BLaER1 treated with 17β-estradiol and CSF1 and Interleukin-3, amounts not matched to agents 10 nM and 100 nM (cell line): ENCODE data around the gene ZNF225.
"Not testable (repeated sequence)": the region's sequence is repeated elsewhere in the genome, so short reads cannot be mapped to it uniquely, and the experiment has no call there.

Source experiments
- H3K27ac ChIP-seq, 11 experiments: shearing (Covaris generic); formaldehyde crosslinking; 2 replicates each; pipeline ENCODE4 v1.8.1; 2022
- H3K27me3 ChIP-seq, 11 experiments: shearing (Covaris generic); formaldehyde crosslinking; 2 replicates each; pipeline ENCODE4 v1.8.1; 2022
- H3K36me3 ChIP-seq, 11 experiments: shearing (Covaris generic); formaldehyde crosslinking; 2 replicates each; pipeline ENCODE4 v1.8.1; 2022
- H3K4me1 ChIP-seq, 10 experiments: shearing (Covaris generic); formaldehyde crosslinking; 2 replicates each; pipeline ENCODE4 v1.8.1; 2022
- H3K4me2 ChIP-seq, 11 experiments: shearing (Covaris generic); formaldehyde crosslinking; 2 replicates each; pipeline ENCODE4 v1.8.1; 2022
- H3K4me3 ChIP-seq, 10 experiments: shearing (Covaris generic); formaldehyde crosslinking; 2 replicates each; pipeline ENCODE4 v1.8.1; 2022
- H3K9ac ChIP-seq, 11 experiments: shearing (Covaris generic); formaldehyde crosslinking; 2 replicates each; pipeline ENCODE4 v1.8.1; 2022
- H3K9me3 ChIP-seq, 11 experiments: shearing (Covaris generic); formaldehyde crosslinking; replicated peaks in 1 of 11; 2 replicates each; pipeline ENCODE4 v1.8.1; 2022
- H4K20me1 ChIP-seq, 11 experiments: shearing (Covaris generic); formaldehyde crosslinking; 2 replicates each; pipeline ENCODE4 v1.8.1; 2022
- Cebpa-rat ChIP-seq, 11 experiments: shearing (Covaris generic); IDR thresholded peaks; 2 replicates each; pipeline ENCODE4 v1.8.1; 2022

Gene ZNF225

DNA sequence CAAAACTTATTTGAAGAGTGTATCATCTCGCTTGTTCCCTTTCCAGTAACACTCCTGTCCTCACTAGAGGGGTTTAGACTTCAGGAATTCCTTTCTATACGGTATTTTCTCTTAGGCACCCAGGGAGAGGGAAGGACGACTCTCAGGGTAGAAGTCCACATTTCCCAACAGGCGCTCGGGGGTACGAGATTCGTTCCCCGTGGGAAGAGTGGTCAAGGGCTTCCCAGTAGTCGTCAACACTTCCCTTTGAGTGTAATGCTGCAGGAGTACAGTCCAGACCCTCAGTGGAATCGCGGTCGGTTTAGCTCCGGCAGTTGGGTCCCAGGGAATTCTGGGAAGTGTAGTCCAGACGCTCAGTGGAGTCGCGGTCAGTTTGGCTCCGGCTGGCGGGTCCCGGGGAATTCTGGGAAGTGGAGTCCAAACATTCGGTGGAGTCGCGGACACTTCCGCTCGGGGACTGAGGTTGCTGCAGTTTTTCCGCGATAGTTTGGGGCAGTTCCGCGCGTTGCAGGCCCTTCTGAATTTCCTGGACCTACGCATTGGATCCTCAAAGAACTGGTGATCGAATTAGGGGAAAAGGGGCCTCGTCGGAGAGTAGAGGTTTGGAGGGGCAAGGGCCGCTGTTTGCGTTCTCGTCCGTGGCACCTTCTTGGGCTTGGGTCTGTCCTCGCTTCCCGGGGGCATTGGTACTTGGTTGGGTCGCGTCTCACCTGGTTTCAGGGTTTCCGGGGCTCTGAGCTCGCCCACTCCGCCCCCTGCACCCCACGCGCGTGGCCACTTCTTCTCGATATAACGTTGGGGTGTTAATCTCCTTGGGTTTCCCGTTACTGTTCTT is 19.1 kb upstream of the ZNF225 start, which contains the start of gene ZNF224:
TSS of gene ZNF224 (plus strand) at position 431 of the 835 bp plus-strand sequence. CDS start 3,513 bp downstream, outside the sequence.
- Histone ChIP-seq H4K20me1 (peaks cover 0 to 20% (median 0%) of the 10 kb centered on the region in 11 experiments; a peak in 8 of 22 replicates), H3K9ac (peak within 1 kb of the TSS; percentile 83 to 93 (median 88))

DNA sequence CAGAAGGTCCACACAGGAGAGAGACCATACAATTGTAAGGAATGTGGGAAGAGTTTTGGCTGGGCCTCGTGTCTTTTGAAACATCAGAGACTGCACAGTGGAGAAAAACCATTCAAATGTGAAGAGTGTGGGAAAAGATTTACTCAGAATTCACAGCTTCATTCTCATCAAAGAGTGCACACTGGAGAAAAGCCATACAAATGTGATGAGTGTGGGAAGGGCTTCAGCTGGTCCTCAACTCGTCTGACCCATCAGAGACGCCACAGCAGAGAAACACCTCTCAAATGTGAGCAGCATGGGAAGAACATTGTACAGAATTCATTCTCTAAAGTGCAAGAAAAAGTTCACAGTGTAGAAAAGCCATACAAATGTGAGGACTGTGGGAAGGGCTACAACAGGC is 5.4 kb upstream of the ZNF225 start:
- H4K20me1 ChIP-seq = no peaks in the 10 kb centered on the region
- H3K9me3 ChIP-seq = peaks cover 68 to 91% (median 80%) of the 10 kb centered on the region in 11 experiments
- TF ChIP-seq Cebpa-rat (IDR thresholded peaks at IDR 0.05) = no peak
- peaks cover 0 to 5% (median 0%) of the 10 kb centered on the region in 11 experiments; a peak in 1 of 22 replicates for H3K27me3 ChIP-seq
- no peak overlapping the region for H3K4me2 ChIP-seq
- peaks cover 57 to 81% (median 75%) of the 10 kb centered on the region in 11 experiments for H3K36me3 ChIP-seq
- H3K4me3 ChIP-seq = peak overlapping the region in 4 of 10 experiments; percentile 15 to 34 (median 23); a peak in 4 of 20 replicates
- H3K9ac ChIP-seq = no peak overlapping the region
- peaks cover 4 to 12% (median 10%) of the 10 kb centered on the region in 10 experiments; a peak in 17 of 20 replicates for H3K4me1 ChIP-seq
- H3K27ac ChIP-seq = no peak overlapping the region

More for the DNA sequence above, 19.1 kb upstream of the ZNF225 start, which contains the start of gene ZNF224:
- Histone ChIP-seq H3K9me3 (peaks cover 0 to 3% (median 0%) of the 10 kb centered on the region in 11 experiments; a peak in 1 of 22 replicates), H3K4me3 (peak within 1 kb of the TSS; percentile 81 to 100 (median 94)), H3K4me2 (peak within 1 kb of the TSS; percentile 69 to 90 (median 83)), H3K4me1 (peaks cover 4 to 24% (median 9%) of the 10 kb centered on the region in 10 experiments), H3K36me3 (peaks cover 26 to 32% (median 31%) of the 10 kb centered on the region in 11 experiments), H3K27ac (peak within 1 kb of the TSS; percentile 73 to 86 (median 77)), H3K27me3 (no peaks in the 10 kb centered on the region)
- TF ChIP-seq Cebpa-rat (IDR thresholded peaks at IDR 0.05) = no peak

DNA sequence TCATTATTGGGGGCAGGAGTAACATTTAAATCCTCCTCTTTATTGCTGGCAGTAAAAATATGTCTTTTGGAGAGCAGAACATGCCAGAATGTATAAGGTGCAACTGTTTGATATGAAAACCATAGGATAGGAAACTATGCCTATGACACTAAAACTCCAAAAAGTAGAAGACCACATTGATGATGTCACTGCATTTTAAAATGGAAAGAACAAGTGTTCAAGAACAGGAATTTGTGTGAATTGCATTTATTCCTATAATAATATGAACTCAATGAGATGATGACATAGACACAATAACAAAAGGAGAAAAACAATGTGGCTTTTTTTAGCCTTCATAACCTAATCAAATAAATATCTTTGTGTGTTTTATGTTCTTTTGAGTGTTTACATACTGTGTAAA is 3.7 kb upstream of the ZNF225 start:
- TF ChIP-seq Cebpa-rat (IDR thresholded peaks at IDR 0.05) = no peak
- H3K9me3 ChIP-seq = peaks cover 51 to 74% (median 65%) of the 10 kb centered on the region in 11 experiments
- no peak overlapping the region for H3K4me3 ChIP-seq
- H4K20me1 ChIP-seq = no peaks in the 10 kb centered on the region
- H3K27me3 ChIP-seq = peaks cover 0 to 5% (median 0%) of the 10 kb centered on the region in 11 experiments; a peak in 1 of 22 replicates
- no peak overlapping the region for H3K4me2 ChIP-seq
- peaks cover 10 to 19% (median 17%) of the 10 kb centered on the region in 10 experiments for H3K4me1 ChIP-seq
- peaks cover 39 to 64% (median 58%) of the 10 kb centered on the region in 11 experiments for H3K36me3 ChIP-seq
- no peak overlapping the region for H3K27ac ChIP-seq
- no peak overlapping the region for H3K9ac ChIP-seq

DNA sequence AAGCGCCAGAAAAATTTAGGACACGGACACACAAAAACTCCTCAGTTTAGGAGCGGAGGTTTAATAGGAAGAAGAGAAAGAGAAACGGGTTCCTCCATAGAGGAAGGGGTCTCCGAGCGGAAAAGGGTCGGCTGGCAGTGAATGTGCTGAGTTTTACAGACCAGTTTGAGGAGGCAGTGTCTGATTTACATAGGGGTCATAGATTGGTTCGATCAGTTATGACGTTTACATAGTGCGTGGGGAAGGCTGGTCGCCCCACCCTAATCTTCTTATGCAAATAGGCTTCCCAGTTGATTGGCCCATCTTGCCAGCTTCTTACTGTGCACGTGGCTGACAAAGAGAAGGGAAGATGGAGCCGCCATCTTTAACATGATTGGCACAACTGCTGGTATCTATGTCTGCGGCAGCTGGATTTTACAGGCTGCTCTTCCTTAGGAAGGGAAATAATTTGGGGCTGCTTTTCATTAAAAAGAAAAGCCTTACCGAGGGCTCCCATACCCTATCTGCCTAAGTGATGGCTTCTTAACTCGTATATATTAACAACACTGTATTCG is 1.2 kb upstream of the ZNF225 start:
- H3K36me3 ChIP-seq = peaks cover 26 to 54% (median 46%) of the 10 kb centered on the region in 11 experiments
- H4K20me1 ChIP-seq = no peaks in the 10 kb centered on the region
- H3K4me1 ChIP-seq = peaks cover 15 to 25% (median 21%) of the 10 kb centered on the region in 10 experiments
- no peak overlapping the region for H3K9ac ChIP-seq
- H3K27ac ChIP-seq = no peak overlapping the region
- H3K4me3 ChIP-seq = peak overlapping the region; percentile 76 to 91 (median 84); a peak in 15 of 20 replicates
- peaks cover 25 to 49% (median 40%) of the 10 kb centered on the region in 11 experiments for H3K9me3 ChIP-seq
- TF ChIP-seq Cebpa-rat (IDR thresholded peaks at IDR 0.05) = no peak
- peak overlapping the region; percentile 77 to 94 (median 85) for H3K4me2 ChIP-seq
- H3K27me3 ChIP-seq = no peaks in the 10 kb centered on the region

DNA sequence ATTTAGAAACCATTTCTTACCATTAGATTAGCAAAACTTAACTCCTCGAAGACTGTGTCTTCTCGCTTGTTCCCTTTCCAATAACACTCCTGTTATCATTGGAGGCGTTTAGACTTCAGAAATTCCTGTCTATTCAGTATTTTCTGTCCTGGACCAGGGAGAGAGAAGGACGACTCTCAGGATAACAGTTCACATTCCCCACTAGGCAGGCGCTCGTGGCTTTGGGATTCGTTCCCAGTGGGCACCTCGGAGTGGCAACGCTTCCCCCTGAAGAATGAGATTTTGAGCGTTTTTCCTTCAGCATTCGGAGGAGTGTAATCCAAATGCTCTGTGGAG is 429 bp upstream of the ZNF225 start:
- H3K27ac ChIP-seq = peak overlapping the region in 5 of 11 experiments; percentile 2 to 43 (median 31); a peak in 7 of 22 replicates

DNA sequence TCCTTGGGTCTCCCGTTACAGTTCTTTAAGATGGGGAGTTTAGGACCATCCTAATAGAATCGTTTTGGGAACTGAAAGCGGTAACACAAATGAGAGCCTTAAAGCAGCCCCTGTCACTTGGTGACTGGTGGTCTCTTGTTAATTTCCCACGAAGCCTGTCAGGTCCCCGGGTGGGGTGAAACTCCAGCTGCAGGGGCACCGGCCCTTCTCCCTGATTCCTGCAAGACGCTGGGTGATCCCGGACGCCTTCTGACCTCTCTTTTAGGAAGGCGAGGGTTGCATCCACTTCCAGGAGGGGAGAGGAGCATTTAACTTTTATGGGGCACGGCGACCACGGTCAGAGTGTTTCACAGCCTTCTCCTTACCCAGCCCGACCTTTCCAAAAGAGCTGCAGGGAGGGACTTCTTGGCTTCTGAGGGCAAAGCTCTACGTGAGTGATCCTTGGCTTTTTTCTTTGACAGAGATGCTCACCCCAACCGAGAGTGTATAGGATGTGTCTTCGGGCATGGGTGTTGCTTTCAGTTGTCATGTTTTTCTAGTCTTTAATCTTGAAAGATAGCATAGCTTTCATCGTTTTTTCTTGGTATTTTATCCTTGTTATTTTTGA is 688 bp downstream of the ZNF225 start:
- peaks cover 15 to 25% (median 21%) of the 10 kb centered on the region in 10 experiments for H3K4me1 ChIP-seq
- H3K27ac ChIP-seq = peak overlapping the region; percentile 73 to 89 (median 77)
- H3K36me3 ChIP-seq = peaks cover 29 to 54% (median 46%) of the 10 kb centered on the region in 11 experiments
- H3K27me3 ChIP-seq = no peaks in the 10 kb centered on the region
- TF ChIP-seq Cebpa-rat (IDR thresholded peaks at IDR 0.05) = no peak
- peak overlapping the region; percentile 75 to 89 (median 87) for H3K9ac ChIP-seq
- peak overlapping the region; percentile 79 to 92 (median 86) for H3K4me2 ChIP-seq
- peak overlapping the region; percentile 76 to 91 (median 84) for H3K4me3 ChIP-seq
- no peaks in the 10 kb centered on the region for H4K20me1 ChIP-seq
- H3K9me3 ChIP-seq = peaks cover 6 to 30% (median 21%) of the 10 kb centered on the region in 11 experiments; a peak in 19 of 22 replicates

More for the DNA sequence above, 429 bp upstream of the ZNF225 start:
- Histone ChIP-seq H3K9me3 (peaks cover 18 to 41% (median 32%) of the 10 kb centered on the region in 11 experiments), H3K4me1 (peaks cover 15 to 25% (median 21%) of the 10 kb centered on the region in 10 experiments), H3K27me3 (no peaks in the 10 kb centered on the region), H3K36me3 (peaks cover 25 to 54% (median 46%) of the 10 kb centered on the region in 11 experiments), H4K20me1 (no peaks in the 10 kb centered on the region), H3K9ac (peak overlapping the region; percentile 75 to 89 (median 87)), H3K4me3 (peak overlapping the region; percentile 76 to 91 (median 84)), H3K4me2 (peak overlapping the region; percentile 77 to 94 (median 85))
- TF ChIP-seq Cebpa-rat (IDR thresholded peaks at IDR 0.05) = no peak

DNA sequence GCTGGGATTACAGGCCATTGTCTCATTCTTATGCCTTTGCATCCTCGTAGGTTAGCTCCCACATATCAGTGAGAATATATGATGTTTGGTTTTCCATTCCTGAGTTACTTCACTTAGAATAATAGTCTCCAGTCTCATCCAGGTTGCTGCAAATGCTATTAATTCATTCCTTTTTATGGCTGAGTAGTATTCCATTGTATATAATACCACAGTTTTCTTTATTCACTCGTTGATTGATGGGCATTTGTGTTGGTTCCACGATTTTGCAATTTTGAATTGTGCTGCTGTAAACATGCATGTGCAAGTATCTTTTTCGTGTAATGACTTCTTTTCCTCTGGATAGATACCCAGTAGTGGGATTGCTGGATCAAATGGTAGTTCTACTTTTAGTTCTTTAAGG is 8.0 kb downstream of the ZNF225 start:
- H3K4me3 ChIP-seq, H3K4me1 ChIP-seq, H3K4me2 ChIP-seq, H3K9ac ChIP-seq, H3K27ac ChIP-seq, H4K20me1 ChIP-seq, H3K27me3 ChIP-seq: not testable (repeated sequence)
- Histone ChIP-seq H3K9me3 (peaks cover 35 to 59% (median 48%) of the 10 kb centered on the region in 11 experiments), H3K36me3 (peaks cover 93 to 100% (median 96%) of the 10 kb centered on the region in 11 experiments)

DNA sequence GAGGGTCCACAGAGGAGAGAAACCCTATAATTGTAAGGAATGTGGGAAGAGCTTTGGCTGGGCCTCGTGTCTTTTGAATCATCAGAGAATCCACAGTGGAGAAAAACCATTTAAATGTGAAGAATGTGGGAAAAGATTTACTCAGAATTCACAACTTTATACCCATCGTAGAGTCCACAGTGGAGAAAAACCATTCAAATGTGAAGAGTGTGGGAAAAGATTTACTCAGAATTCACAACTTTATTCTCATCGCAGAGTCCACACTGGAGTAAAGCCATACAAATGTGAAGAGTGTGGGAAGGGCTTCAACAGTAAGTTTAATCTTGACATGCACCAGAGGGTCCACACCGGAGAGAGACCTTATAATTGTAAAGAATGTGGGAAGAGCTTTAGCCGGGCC is 18.8 kb downstream of the ZNF225 start:
- H4K20me1 ChIP-seq = no peaks in the 10 kb centered on the region
- no peak overlapping the region for H3K9ac ChIP-seq
- TF ChIP-seq Cebpa-rat (IDR thresholded peaks at IDR 0.05) = no peak
- no peak overlapping the region for H3K4me2 ChIP-seq
- peaks cover 35 to 64% (median 47%) of the 10 kb centered on the region in 11 experiments for H3K9me3 ChIP-seq
- no peaks in the 10 kb centered on the region for H3K4me1 ChIP-seq
- no peak overlapping the region for H3K4me3 ChIP-seq
- H3K27me3 ChIP-seq = no peaks in the 10 kb centered on the region
- H3K27ac ChIP-seq = no peak overlapping the region
- H3K36me3 ChIP-seq = peaks cover 62 to 72% (median 66%) of the 10 kb centered on the region in 11 experiments
